ENCODE measurements around the gene GNRH2.

The GNRH2 gene

DNA sequence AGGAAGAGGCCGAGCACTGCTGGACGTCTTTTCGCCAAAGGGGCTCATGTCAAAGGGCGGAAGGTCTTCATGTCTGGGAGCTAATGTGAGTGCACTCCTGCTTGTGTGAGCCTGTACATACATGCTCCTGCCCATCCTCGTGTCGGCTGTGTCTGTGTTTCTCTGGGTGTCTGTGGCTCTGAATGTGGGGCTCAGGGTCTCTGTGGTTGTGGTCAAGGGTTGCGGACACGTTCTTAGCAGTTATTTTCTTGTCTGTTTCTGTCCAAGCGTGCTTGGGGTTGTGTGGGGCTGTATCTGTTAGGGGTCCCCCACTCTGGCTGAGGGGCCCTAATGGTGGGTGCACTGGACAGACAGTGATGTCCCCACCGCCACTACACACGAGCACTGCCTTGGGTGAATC is 38.2 kb downstream of the GNRH2 start (continued):
- TF ChIP-seq ZNF670 (tag by site-specific recombination; IDR thresholded peaks at IDR 0.05; ENCODE audit: low read depth) (no peak), ZNF768 (tag by site-specific recombination; IDR thresholded peaks at IDR 0.05) (no peak)

GRCh38 chr20:3082306-3082951 is 39.0 kb downstream of the GNRH2 start:
- no peak overlapping the region for H3K4me3 ChIP-seq (ENCODE audit: low read depth, low read length)
- TF ChIP-seq, protein P1, sequence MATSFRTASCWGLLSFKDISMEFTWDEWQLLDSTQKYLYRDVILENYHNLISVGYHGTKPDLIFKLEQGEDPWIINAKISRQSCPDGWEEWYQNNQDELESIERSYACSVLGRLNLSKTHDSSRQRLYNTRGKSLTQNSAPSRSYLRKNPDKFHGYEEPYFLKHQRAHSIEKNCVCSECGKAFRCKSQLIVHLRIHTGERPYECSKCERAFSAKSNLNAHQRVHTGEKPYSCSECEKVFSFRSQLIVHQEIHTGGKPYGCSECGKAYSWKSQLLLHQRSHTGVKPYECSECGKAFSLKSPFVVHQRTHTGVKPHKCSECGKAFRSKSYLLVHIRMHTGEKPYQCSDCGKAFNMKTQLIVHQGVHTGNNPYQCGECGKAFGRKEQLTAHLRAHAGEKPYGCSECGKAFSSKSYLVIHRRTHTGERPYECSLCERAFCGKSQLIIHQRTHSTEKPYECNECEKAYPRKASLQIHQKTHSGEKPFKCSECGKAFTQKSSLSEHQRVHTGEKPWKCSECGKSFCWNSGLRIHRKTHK (tag by site-specific recombination; IDR thresholded peaks at IDR 0.05): no peak
- TF ChIP-seq SCRT2 (tag by site-specific recombination; IDR thresholded peaks at IDR 0.05) (peak; percentile 82), SCRT1 (tag by site-specific recombination; IDR thresholded peaks at IDR 0.05; ENCODE audit: borderline replicate concordance) (0 out of 2 replicates have a peak, but pooled peaks have one; percentile 39)
- no peaks in the 10 kb centered on the region for H3K4me1 ChIP-seq (ENCODE audit: control insufficient read depth, insufficient read depth, low read length)
- no peaks in the 10 kb centered on the region for H3K9me3 ChIP-seq (ENCODE audit: control insufficient read depth, insufficient read depth, low read depth, low read length)
- POLR2A ChIA-PET: no interaction called here
- no peak overlapping the region for H3K27ac ChIP-seq (ENCODE audit: extremely low read depth, low read depth, low read length)
- H3K36me3 ChIP-seq (ENCODE audit: control insufficient read depth in 2 of 2, insufficient read depth in 1 of 2, low read length in 2 of 2): no peaks in the 10 kb centered on the region
- CTCF ChIA-PET: no interaction called here

DNA sequence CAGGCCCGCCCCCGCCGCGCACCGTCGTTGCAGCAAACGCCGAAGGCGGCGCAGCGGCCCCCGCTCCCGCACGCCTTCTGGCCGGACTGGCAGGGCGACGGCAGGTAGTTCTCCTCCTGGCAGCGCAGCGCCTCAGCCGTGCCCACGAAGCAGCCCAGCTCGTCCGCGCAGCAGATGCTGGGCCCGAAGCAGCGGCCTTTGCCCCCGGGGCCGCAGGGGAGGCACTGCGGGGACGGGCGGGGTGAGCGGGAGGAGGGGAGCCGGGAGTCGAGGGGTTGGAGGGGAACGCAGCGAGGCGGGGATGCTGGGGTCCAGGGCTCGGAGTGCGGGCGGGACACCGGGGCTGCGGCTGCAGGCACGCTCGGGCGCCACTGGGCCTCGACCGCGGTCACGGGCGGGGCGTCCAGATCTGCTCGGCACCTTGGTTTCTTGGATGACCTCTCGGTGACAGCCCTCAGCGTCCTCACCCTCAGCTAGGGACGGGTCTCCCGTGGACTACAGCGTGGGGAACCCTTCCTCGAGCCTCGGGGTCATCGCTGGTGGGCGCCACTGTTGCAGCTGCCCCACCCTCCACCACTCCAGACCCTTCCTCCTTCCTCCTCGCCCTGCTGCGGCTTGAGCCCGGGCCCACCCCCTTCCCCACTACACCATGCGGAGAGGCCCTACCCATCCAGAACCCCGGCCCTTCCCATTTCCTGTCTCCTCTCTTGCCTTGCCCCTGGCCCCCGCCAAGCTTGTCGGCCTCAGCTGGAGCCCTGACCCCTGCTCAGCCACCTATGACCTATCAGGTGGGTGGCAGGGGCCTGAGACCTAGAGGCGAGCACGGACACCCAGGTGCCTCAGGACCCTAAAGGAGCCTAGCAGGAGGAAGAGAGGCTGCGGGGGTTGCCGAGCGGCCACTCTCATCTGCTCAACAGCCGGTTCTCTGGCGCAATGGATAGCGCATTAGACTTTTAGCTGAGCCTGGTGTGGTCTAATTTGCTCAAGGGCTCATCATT is 39.8 kb downstream of the GNRH2 start:
- no peaks in the 10 kb centered on the region for H3K9me3 ChIP-seq (ENCODE audit: control insufficient read depth, insufficient read depth, low read depth, low read length)
- no peak overlapping the region for H3K4me3 ChIP-seq (ENCODE audit: low read depth, low read length)
- POLR2A ChIA-PET: no interaction called here
- CTCF ChIA-PET: no interaction called here
- no peak overlapping the region for H3K27ac ChIP-seq (ENCODE audit: extremely low read depth, low read depth, low read length)
- H3K36me3 ChIP-seq (ENCODE audit: control insufficient read depth in 2 of 2, insufficient read depth in 1 of 2, low read length in 2 of 2): no peaks in the 10 kb centered on the region
- TF ChIP-seq ZNF2 (tag by site-specific recombination; IDR thresholded peaks at IDR 0.05) (no peak), ZNF37A (tag by site-specific recombination; IDR thresholded peaks at IDR 0.05) (no peak), ZSCAN16 (tag by site-specific recombination; IDR thresholded peaks at IDR 0.05) (no peak), ZNF529 (tag by site-specific recombination; IDR thresholded peaks at IDR 0.05; ENCODE audit: insufficient replicate concordance) (no peak), ELK4 (IDR thresholded peaks at IDR 0.05; ENCODE audit: borderline replicate concordance, low read depth, low read length) (no peak), ZNF521 (tag by site-specific recombination; IDR thresholded peaks at IDR 0.05) (no peak), ZNF214 (tag by site-specific recombination; IDR thresholded peaks at IDR 0.05; ENCODE audit: borderline replicate concordance) (no peak)
- TF ChIP-seq, protein P2, sequence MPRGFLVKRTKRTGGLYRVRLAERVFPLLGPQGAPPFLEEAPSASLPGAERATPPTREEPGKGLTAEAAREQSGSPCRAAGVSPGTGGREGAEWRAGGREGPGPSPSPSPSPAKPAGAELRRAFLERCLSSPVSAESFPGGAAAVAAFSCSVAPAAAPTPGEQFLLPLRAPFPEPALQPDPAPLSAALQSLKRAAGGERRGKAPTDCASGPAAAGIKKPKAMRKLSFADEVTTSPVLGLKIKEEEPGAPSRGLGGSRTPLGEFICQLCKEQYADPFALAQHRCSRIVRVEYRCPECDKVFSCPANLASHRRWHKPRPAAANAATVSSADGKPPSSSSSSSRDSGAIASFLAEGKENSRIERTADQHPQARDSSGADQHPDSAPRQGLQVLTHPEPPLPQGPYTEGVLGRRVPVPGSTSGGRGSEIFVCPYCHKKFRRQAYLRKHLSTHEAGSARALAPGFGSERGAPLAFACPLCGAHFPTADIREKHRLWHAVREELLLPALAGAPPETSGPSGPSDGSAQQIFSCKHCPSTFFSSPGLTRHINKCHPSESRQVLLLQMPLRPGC (tag by site-specific recombination; IDR thresholded peaks at IDR 0.05): no peak
- H3K4me1 ChIP-seq (ENCODE audit: control insufficient read depth, insufficient read depth, low read length): no peaks in the 10 kb centered on the region

Measured in HEK293 (cell line).